HG03060 (cell line): ENCODE results near the gene PRPF6.

ENCODE experiments used
- ATAC-seq: cut with Tn5 transposase; IDR thresholded peaks from one replicate; pipeline ENCODE4 v1.9.1; 2021; ENCODE audit warnings: low read depth, moderate number of reproducible peaks; ENCODE audit not compliant: unreplicated experiment

PRPF6 gene

GRCh38 chr20:64057628-64058498 lies 76.9 kb downstream of the PRPF6 start:
- no peak for ATAC-seq

GRCh38 chr20:64058536-64058935 lies 77.6 kb downstream of the PRPF6 start:
- ATAC-seq: no peak

GRCh38 chr20:64062276-64062595 lies 81.3 kb downstream of the PRPF6 start:
- no peak for ATAC-seq

- no peak for ATAC-seq
Observed at GRCh38 chr20:64062596-64063388, 81.9 kb downstream of the PRPF6 start, which contains the start of gene TCEA2. TSS of gene TCEA2 (plus strand) at chr20:64063198. CDS start at chr20:64063313, 115 bp downstream.

GRCh38 chr20:64063389-64064144 lies 82.6 kb downstream of the PRPF6 start:
- ATAC-seq: no peak

- no peak for ATAC-seq
Observed at GRCh38 chr20:64064145-64064698, 83.3 kb downstream of the PRPF6 start.

GRCh38 chr20:64065062-64065973 lies 84.4 kb downstream of the PRPF6 start:
- ATAC-seq: no peak

GRCh38 chr20:64065974-64066343 lies 85.0 kb downstream of the PRPF6 start:
- ATAC-seq: peak; percentile 38

- no peak for ATAC-seq
Observed at GRCh38 chr20:64067005-64067632, 86.2 kb downstream of the PRPF6 start.

GRCh38 chr20:64067733-64068307 lies 86.9 kb downstream of the PRPF6 start:
- no peak for ATAC-seq

- ATAC-seq: no peak
Observed at GRCh38 chr20:64068386-64069208, 87.7 kb downstream of the PRPF6 start.

GRCh38 chr20:64069209-64069613 lies 88.3 kb downstream of the PRPF6 start:
- no peak for ATAC-seq

- ATAC-seq: no peak
Observed at GRCh38 chr20:64069614-64070243, 88.8 kb downstream of the PRPF6 start.

- no peak for ATAC-seq
Observed at GRCh38 chr20:64070244-64070993, 89.5 kb downstream of the PRPF6 start.

- no peak for ATAC-seq
Observed at GRCh38 chr20:64071341-64072332, 90.7 kb downstream of the PRPF6 start.
